ENCODE results near the gene MRPL1.

DNA sequence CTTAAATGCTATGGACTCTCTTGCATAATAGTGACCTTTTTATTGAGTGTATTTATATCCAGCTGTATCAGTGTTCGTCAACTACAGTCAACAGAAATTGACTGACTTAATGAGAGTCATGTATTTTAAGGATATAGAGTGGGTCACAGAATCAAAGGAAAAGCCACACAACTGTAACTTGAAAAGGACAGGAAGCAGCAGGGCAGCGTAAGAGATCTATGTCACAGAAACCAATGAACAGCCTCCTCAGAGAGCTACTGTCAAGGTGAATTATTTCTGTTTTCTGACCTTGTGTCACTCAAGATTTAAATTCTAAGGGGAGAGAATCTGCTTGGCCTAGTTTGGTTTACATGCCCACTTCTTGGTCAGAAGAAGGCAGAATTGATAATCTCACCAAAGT lies 100.4 kb downstream of the MRPL1 start:
- TF ChIP-seq, protein P1, sequence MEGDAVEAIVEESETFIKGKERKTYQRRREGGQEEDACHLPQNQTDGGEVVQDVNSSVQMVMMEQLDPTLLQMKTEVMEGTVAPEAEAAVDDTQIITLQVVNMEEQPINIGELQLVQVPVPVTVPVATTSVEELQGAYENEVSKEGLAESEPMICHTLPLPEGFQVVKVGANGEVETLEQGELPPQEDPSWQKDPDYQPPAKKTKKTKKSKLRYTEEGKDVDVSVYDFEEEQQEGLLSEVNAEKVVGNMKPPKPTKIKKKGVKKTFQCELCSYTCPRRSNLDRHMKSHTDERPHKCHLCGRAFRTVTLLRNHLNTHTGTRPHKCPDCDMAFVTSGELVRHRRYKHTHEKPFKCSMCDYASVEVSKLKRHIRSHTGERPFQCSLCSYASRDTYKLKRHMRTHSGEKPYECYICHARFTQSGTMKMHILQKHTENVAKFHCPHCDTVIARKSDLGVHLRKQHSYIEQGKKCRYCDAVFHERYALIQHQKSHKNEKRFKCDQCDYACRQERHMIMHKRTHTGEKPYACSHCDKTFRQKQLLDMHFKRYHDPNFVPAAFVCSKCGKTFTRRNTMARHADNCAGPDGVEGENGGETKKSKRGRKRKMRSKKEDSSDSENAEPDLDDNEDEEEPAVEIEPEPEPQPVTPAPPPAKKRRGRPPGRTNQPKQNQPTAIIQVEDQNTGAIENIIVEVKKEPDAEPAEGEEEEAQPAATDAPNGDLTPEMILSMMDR (IDR thresholded peaks at IDR 0.05): no peak
- TF ChIP-seq POLR2A (IDR thresholded peaks at IDR 0.05): no peak
